ENCODE data around the gene SNAP47.
A peak's percentile ranks its signal among the peaks of the same experiment; 100 is the strongest.
"Not testable (repeated sequence)": the region's sequence is repeated elsewhere in the genome, so short reads cannot be mapped to it uniquely, and the experiment has no call there.

SNAP47 gene

GRCh38 chr1:227734856-227735538 lies at the start of gene SNAP47, which contains the start of gene JMJD4:
SNAP47 (plus strand) TSS chr1:227735435; CDS start chr1:227747737, 12,302 bp downstream.
JMJD4 (minus strand) TSS chr1:227735302; CDS start chr1:227735273, 29 bp downstream.
- no peak for FAIRE-seq

- FAIRE-seq, result no peak
Observed at GRCh38 chr1:227685807-227686206, 49.4 kb upstream of the SNAP47 start.

- no peak for FAIRE-seq
Observed at GRCh38 chr1:227697321-227697864, 37.8 kb upstream of the SNAP47 start.

- not testable (repeated sequence) for FAIRE-seq
Observed at GRCh38 chr1:227701631-227702030, 33.6 kb upstream of the SNAP47 start.

- no peak for FAIRE-seq
Observed at GRCh38 chr1:227707846-227708245, 27.4 kb upstream of the SNAP47 start.

- FAIRE-seq, result no peak
Observed at GRCh38 chr1:227709451-227709850, 25.8 kb upstream of the SNAP47 start.

- not testable (repeated sequence) for FAIRE-seq
Observed at GRCh38 chr1:227710474-227710873, 24.8 kb upstream of the SNAP47 start.

GRCh38 chr1:227712648-227713047 lies 22.6 kb upstream of the SNAP47 start:
- FAIRE-seq, result no peak

GRCh38 chr1:227718932-227719331 lies 16.3 kb upstream of the SNAP47 start:
- FAIRE-seq, result no peak

GRCh38 chr1:227723474-227723873 lies 11.8 kb upstream of the SNAP47 start:
- FAIRE-seq, result no peak

GRCh38 chr1:227725046-227725445 lies 10.2 kb upstream of the SNAP47 start:
- FAIRE-seq, result no peak

GRCh38 chr1:227726318-227726717 lies 8.9 kb upstream of the SNAP47 start:
- FAIRE-seq, result no peak

GRCh38 chr1:227726924-227727599 lies 8.2 kb upstream of the SNAP47 start:
- FAIRE-seq, result no peak

- FAIRE-seq, result no peak
Observed at GRCh38 chr1:227728059-227728891, 7.0 kb upstream of the SNAP47 start.

- no peak for FAIRE-seq
Observed at GRCh38 chr1:227728892-227729143, 6.4 kb upstream of the SNAP47 start.

- FAIRE-seq, result no peak
Observed at GRCh38 chr1:227729144-227729880, 5.9 kb upstream of the SNAP47 start.

GRCh38 chr1:227729881-227730629 lies 5.2 kb upstream of the SNAP47 start:
- peak; percentile 94 for FAIRE-seq

- no peak for FAIRE-seq
Observed at GRCh38 chr1:227730630-227731151, 4.5 kb upstream of the SNAP47 start.

- no peak for FAIRE-seq
Observed at GRCh38 chr1:227731241-227731677, 4.0 kb upstream of the SNAP47 start.

GRCh38 chr1:227731696-227732585 lies 3.3 kb upstream of the SNAP47 start:
- FAIRE-seq, result no peak
